ENCODE results near the gene PLXDC1.

The PLXDC1 gene

GRCh38 chr17:39094607-39095308 lies 56.7 kb downstream of the PLXDC1 start:
- no peak for DNase-seq

GRCh38 chr17:39092692-39093230 lies 58.7 kb downstream of the PLXDC1 start:
- DNase-seq, result no peak

GRCh38 chr17:39090908-39091665 lies 60.4 kb downstream of the PLXDC1 start:
- no peak for DNase-seq

GRCh38 chr17:39090400-39090799 lies 61.0 kb downstream of the PLXDC1 start:
- DNase-seq, result no peak

GRCh38 chr17:39084558-39084957 lies 66.9 kb downstream of the PLXDC1 start:
- no peak for DNase-seq

GRCh38 chr17:39083270-39083669 lies 68.2 kb downstream of the PLXDC1 start:
- DNase-seq, result no peak

- DNase-seq, result no peak
Measured at GRCh38 chr17:39082482-39082881, 69.0 kb downstream of the PLXDC1 start.

GRCh38 chr17:39081851-39082250 lies 69.6 kb downstream of the PLXDC1 start:
- no peak for DNase-seq

- DNase-seq, result peak; percentile 44
Measured at GRCh38 chr17:39080421-39081078, 70.9 kb downstream of the PLXDC1 start.

GRCh38 chr17:39079836-39080235 lies 71.6 kb downstream of the PLXDC1 start:
- DNase-seq, result no peak

GRCh38 chr17:39077866-39078265 lies 73.6 kb downstream of the PLXDC1 start:
- no peak for DNase-seq

- DNase-seq, result no peak
Measured at GRCh38 chr17:39077252-39077651, 74.2 kb downstream of the PLXDC1 start.

- DNase-seq, result no peak
Measured at GRCh38 chr17:39074676-39075075, 76.8 kb downstream of the PLXDC1 start.

GRCh38 chr17:39073916-39074315 lies 77.5 kb downstream of the PLXDC1 start:
- no peak for DNase-seq

GRCh38 chr17:39073353-39073752 lies 78.1 kb downstream of the PLXDC1 start:
- DNase-seq, result no peak

- no peak for DNase-seq
Measured at GRCh38 chr17:39071573-39071972, 79.9 kb downstream of the PLXDC1 start.

- DNase-seq, result peak; percentile 64
Measured at GRCh38 chr17:39069114-39069756, 82.2 kb downstream of the PLXDC1 start.

- no peak for DNase-seq
Measured at GRCh38 chr17:39064819-39065218, 86.6 kb downstream of the PLXDC1 start.

GRCh38 chr17:39064374-39064773 lies 87.1 kb downstream of the PLXDC1 start:
- DNase-seq, result no peak

GRCh38 chr17:39063681-39064069 lies 87.8 kb downstream of the PLXDC1 start:
- no peak for DNase-seq

- DNase-seq, result no peak
Measured at GRCh38 chr17:39062846-39063680, 88.4 kb downstream of the PLXDC1 start.

GRCh38 chr17:39058524-39058923 lies 92.9 kb downstream of the PLXDC1 start:
- no peak for DNase-seq

Measured in RPMI8226 (cell line).